Parathyroid adenoma (tissue), 2 donors: ENCODE data around the gene BMP6.

ENCODE experiments used
- H2AFZ ChIP-seq: fragments of 300-600 bp; sonication (generic); one replicate; pipeline ENCODE4 v1.7.0; 2017; ENCODE audit warnings: antibody characterized with exemption, mild to moderate bottlenecking
- H3K27ac ChIP-seq: fragments of 300-600 bp; sonication (generic); one replicate; pipeline ENCODE4 v1.7.0; 2017
- H3K27me3 ChIP-seq: fragments of 300-600 bp; sonication (generic); one replicate; pipeline ENCODE4 v1.7.0; 2017; ENCODE audit warnings: low read length; ENCODE audit not compliant: control insufficient read depth, insufficient read depth
- H3K36me3 ChIP-seq: fragments of 300-600 bp; sonication (generic); one replicate; pipeline ENCODE4 v1.7.0; 2017; ENCODE audit warnings: low read length; ENCODE audit not compliant: control insufficient read depth, insufficient read depth
- H3K4me1 ChIP-seq: fragments of 300-600 bp; sonication (generic); one replicate; pipeline ENCODE4 v1.7.0; 2017; ENCODE audit warnings: control low read depth
- H3K4me2 ChIP-seq: fragments of 300-600 bp; sonication (generic); one replicate; pipeline ENCODE4 v1.7.0; 2017; ENCODE audit warnings: low read length
- H3K4me3 ChIP-seq: fragments of 300-600 bp; sonication (generic); one replicate; pipeline ENCODE4 v1.7.0; 2017; ENCODE audit warnings: low read depth, low read length
- H3K79me2 ChIP-seq: fragments of 300-600 bp; sonication (generic); one replicate; pipeline ENCODE4 v1.7.0; 2017; ENCODE audit warnings: control low read depth
- H3K9ac ChIP-seq: fragments of 300-600 bp; sonication (generic); one replicate; pipeline ENCODE4 v1.7.0; 2017; ENCODE audit warnings: mild to moderate bottlenecking
- H3K9me3 ChIP-seq: fragments of 300-600 bp; sonication (generic); one replicate; pipeline ENCODE4 v1.7.0; 2017; ENCODE audit warnings: low read length; ENCODE audit not compliant: control insufficient read depth
- CTCF ChIP-seq: fragments of 300-600 bp; sonication (generic); IDR thresholded peaks from one replicate; pipeline ENCODE4 v1.7.0; 2017; ENCODE audit warnings: antibody characterized with exemption, mild to moderate bottlenecking
- donor health status: primary hyperparathyroidism.

BMP6 gene

GRCh38 chr6:7848229-7848628 lies 122.3 kb downstream of the BMP6 start:
- Histone ChIP-seq H3K27ac (no peak overlapping the region), H3K27me3 (no peaks in the 10 kb centered on the region), H3K4me3 (no peak overlapping the region), H3K9me3 (no peaks in the 10 kb centered on the region), H3K9ac (no peak overlapping the region), H3K4me2 (no peak overlapping the region), H3K4me1 (no peaks in the 10 kb centered on the region), H3K79me2 (no peaks in the 10 kb centered on the region), H3K36me3 (no peaks in the 10 kb centered on the region), H2AFZ (no peak overlapping the region)
- TF ChIP-seq CTCF, result no peak

- H3K4me3 ChIP-seq, result no peak overlapping the region
- H3K27ac ChIP-seq, result no peak overlapping the region
- no peaks in the 10 kb centered on the region for H3K27me3 ChIP-seq
- H3K4me1 ChIP-seq, result no peaks in the 10 kb centered on the region
- no peaks in the 10 kb centered on the region for H3K36me3 ChIP-seq
- H3K9me3 ChIP-seq, result no peaks in the 10 kb centered on the region
- TF ChIP-seq CTCF, result no peak
- no peak overlapping the region for H3K4me2 ChIP-seq
- no peak overlapping the region for H2AFZ ChIP-seq
- H3K9ac ChIP-seq, result no peak overlapping the region
- H3K79me2 ChIP-seq, result no peaks in the 10 kb centered on the region
These were observed 125.9 kb downstream of the BMP6 start for GRCh38 chr6:7851780-7852179.

GRCh38 chr6:7859591-7859990 lies 133.7 kb downstream of the BMP6 start:
- Histone ChIP-seq H3K4me3 (no peak overlapping the region), H3K4me1 (no peaks in the 10 kb centered on the region), H3K79me2 (no peaks in the 10 kb centered on the region), H3K36me3 (no peaks in the 10 kb centered on the region), H3K9ac (no peak overlapping the region), H3K27me3 (no peaks in the 10 kb centered on the region), H3K4me2 (no peak overlapping the region), H2AFZ (no peak overlapping the region), H3K27ac (no peak overlapping the region), H3K9me3 (no peaks in the 10 kb centered on the region)
- no peak for TF ChIP-seq CTCF

GRCh38 chr6:7865781-7866180 lies 139.9 kb downstream of the BMP6 start:
- Histone ChIP-seq H3K27me3 (no peaks in the 10 kb centered on the region), H3K4me1 (no peaks in the 10 kb centered on the region), H3K4me3 (no peak overlapping the region), H3K4me2 (no peak overlapping the region), H3K9me3 (no peaks in the 10 kb centered on the region), H3K9ac (no peak overlapping the region), H3K79me2 (no peaks in the 10 kb centered on the region), H3K27ac (no peak overlapping the region), H2AFZ (no peak overlapping the region), H3K36me3 (no peaks in the 10 kb centered on the region)
- no peak for TF ChIP-seq CTCF

GRCh38 chr6:7866526-7866925 lies 140.6 kb downstream of the BMP6 start:
- Histone ChIP-seq H3K36me3 (no peaks in the 10 kb centered on the region), H3K4me3 (no peak overlapping the region), H3K9ac (no peak overlapping the region), H3K27ac (no peak overlapping the region), H2AFZ (no peak overlapping the region), H3K79me2 (no peaks in the 10 kb centered on the region), H3K27me3 (no peaks in the 10 kb centered on the region), H3K4me1 (no peaks in the 10 kb centered on the region), H3K4me2 (no peak overlapping the region), H3K9me3 (no peaks in the 10 kb centered on the region)
- no peak for TF ChIP-seq CTCF
